NB4 (cell line): ENCODE data around the gene CCNB2.

Experiments
- DNase-seq: peaks from one replicate; pipeline ENCODE4 v3.0.0; 2010; ENCODE audit warnings: low read depth
- H3K4me3 ChIP-seq: one replicate; pipeline ENCODE4 v1.5.1; 2011; ENCODE audit warnings: mild to moderate bottlenecking, low read depth, low read length, moderate library complexity
- CTCF ChIP-seq: IDR thresholded peaks from one replicate; pipeline ENCODE4 v1.5.1; 2012; ENCODE audit warnings: low read depth, low read length
- MAX ChIP-seq: IDR thresholded peaks from 2 replicates; pipeline ENCODE4 v1.6.1; 2011; ENCODE audit warnings: low read depth, low read length
- MYC ChIP-seq: IDR thresholded peaks from 2 replicates; pipeline ENCODE4 v1.6.1; 2011; ENCODE audit warnings: low read depth, low read length
- POLR2A ChIP-seq: IDR thresholded peaks from 2 replicates; pipeline ENCODE4 v1.6.1; 2011; ENCODE audit warnings: mild to moderate bottlenecking; ENCODE audit not compliant: insufficient read length; ENCODE audit errors: extremely low read depth

The CCNB2 gene

GRCh38 chr15:59148153-59148833 is 43.3 kb downstream of the CCNB2 start:
- TF ChIP-seq POLR2A: no peak
- no peak for TF ChIP-seq CTCF
- TF ChIP-seq MAX: no peak
- TF ChIP-seq MYC: no peak

GRCh38 chr15:59150185-59150584 is 45.2 kb downstream of the CCNB2 start:
- DNase-seq: no peak
- H3K4me3 ChIP-seq: no peak overlapping the region
- TF ChIP-seq MYC (no peak), CTCF (no peak), POLR2A (no peak), MAX (no peak)

More at GRCh38 chr15:59148153-59148833, 43.3 kb downstream of the CCNB2 start:
- H3K4me3 ChIP-seq: no peak overlapping the region
- DNase-seq: no peak

GRCh38 chr15:59152694-59153450 is 47.9 kb downstream of the CCNB2 start:
- no peak for DNase-seq
- H3K4me3 ChIP-seq: no peak overlapping the region
- TF ChIP-seq MAX (no peak), MYC (no peak), POLR2A (no peak), CTCF (no peak)

- DNase-seq: no peak
- TF ChIP-seq CTCF: no peak
- no peak for TF ChIP-seq MAX
- TF ChIP-seq POLR2A: no peak
- TF ChIP-seq MYC: no peak
- H3K4me3 ChIP-seq: no peak overlapping the region
Measured at GRCh38 chr15:59153466-59153865, 48.5 kb downstream of the CCNB2 start.

GRCh38 chr15:59154243-59154642 is 49.3 kb downstream of the CCNB2 start:
- no peak for TF ChIP-seq POLR2A
- TF ChIP-seq MAX: no peak
- no peak for TF ChIP-seq CTCF
- TF ChIP-seq MYC: no peak
- H3K4me3 ChIP-seq: no peak overlapping the region
- DNase-seq: no peak
